ENCODE results near the gene B3GNT5.

GRCh38 chr3:183312433-183312832 is 59.4 kb downstream of the B3GNT5 start:
- TF ChIP-seq EZH2 (IDR thresholded peaks at IDR 0.05; ENCODE audit: low read length, missing control alignments): no peak
- TF ChIP-seq, protein P1, sequence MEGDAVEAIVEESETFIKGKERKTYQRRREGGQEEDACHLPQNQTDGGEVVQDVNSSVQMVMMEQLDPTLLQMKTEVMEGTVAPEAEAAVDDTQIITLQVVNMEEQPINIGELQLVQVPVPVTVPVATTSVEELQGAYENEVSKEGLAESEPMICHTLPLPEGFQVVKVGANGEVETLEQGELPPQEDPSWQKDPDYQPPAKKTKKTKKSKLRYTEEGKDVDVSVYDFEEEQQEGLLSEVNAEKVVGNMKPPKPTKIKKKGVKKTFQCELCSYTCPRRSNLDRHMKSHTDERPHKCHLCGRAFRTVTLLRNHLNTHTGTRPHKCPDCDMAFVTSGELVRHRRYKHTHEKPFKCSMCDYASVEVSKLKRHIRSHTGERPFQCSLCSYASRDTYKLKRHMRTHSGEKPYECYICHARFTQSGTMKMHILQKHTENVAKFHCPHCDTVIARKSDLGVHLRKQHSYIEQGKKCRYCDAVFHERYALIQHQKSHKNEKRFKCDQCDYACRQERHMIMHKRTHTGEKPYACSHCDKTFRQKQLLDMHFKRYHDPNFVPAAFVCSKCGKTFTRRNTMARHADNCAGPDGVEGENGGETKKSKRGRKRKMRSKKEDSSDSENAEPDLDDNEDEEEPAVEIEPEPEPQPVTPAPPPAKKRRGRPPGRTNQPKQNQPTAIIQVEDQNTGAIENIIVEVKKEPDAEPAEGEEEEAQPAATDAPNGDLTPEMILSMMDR (conservative IDR thresholded peaks at IDR 0.05 in 1 of 2, IDR thresholded peaks at IDR 0.05 in 1 of 2; ENCODE audit: low read depth in 1 of 2, low read length in 2 of 2): no peak

All from fibroblast of lung (primary cell).